ENCODE results near the gene MAEA.

The MAEA gene

GRCh38 chr4:1305261-1305711 lies 15.6 kb downstream of the MAEA start:
- no peak for DNase-seq

GRCh38 chr4:1305781-1306455 lies 16.2 kb downstream of the MAEA start:
- DNase-seq = peak; percentile 53

GRCh38 chr4:1307951-1308735 lies 18.5 kb downstream of the MAEA start:
- no peak for DNase-seq

GRCh38 chr4:1309261-1310010 lies 19.7 kb downstream of the MAEA start:
- DNase-seq = peak; percentile 50

- no peak for DNase-seq
Observed at GRCh38 chr4:1310031-1310795, 20.5 kb downstream of the MAEA start.

GRCh38 chr4:1310796-1311631 lies 21.3 kb downstream of the MAEA start:
- DNase-seq = peak; percentile 19

GRCh38 chr4:1312821-1313640 lies 23.3 kb downstream of the MAEA start:
- DNase-seq = no peak

GRCh38 chr4:1315306-1315705 lies 25.6 kb downstream of the MAEA start:
- no peak for DNase-seq

- no peak for DNase-seq
Observed at GRCh38 chr4:1315836-1316536, 26.3 kb downstream of the MAEA start.

- no peak for DNase-seq
Observed at GRCh38 chr4:1316537-1317168, 27.0 kb downstream of the MAEA start.

GRCh38 chr4:1317177-1318045 lies 27.7 kb downstream of the MAEA start:
- no peak for DNase-seq

GRCh38 chr4:1318046-1318375 lies 28.3 kb downstream of the MAEA start:
- DNase-seq = no peak

- DNase-seq = peak; percentile 21
Observed at GRCh38 chr4:1318488-1319213, 29.0 kb downstream of the MAEA start.

- no peak for DNase-seq
Observed at GRCh38 chr4:1321486-1321885, 31.8 kb downstream of the MAEA start.

GRCh38 chr4:1321946-1322650 lies 32.4 kb downstream of the MAEA start:
- DNase-seq = no peak

- DNase-seq = no peak
Observed at GRCh38 chr4:1323280-1323634, 33.6 kb downstream of the MAEA start.

- DNase-seq = no peak
Observed at GRCh38 chr4:1323635-1324442, 34.1 kb downstream of the MAEA start.

Data from activated naive CD4-positive, alpha-beta T cell treated with Interleukin-2 at 50 U/mL for 16 hours (primary cell).